HG03342 (cell line): ENCODE results near the gene TRAPPC8.
"Not testable (repeated sequence)": the region's sequence is repeated elsewhere in the genome, so short reads cannot be mapped to it uniquely, and the experiment has no call there.

Experiments used
- ATAC-seq: cut with Tn5 transposase; IDR thresholded peaks from one replicate; pipeline ENCODE4 v1.9.1; 2021; ENCODE audit warnings: mild to moderate bottlenecking, moderate library complexity; ENCODE audit not compliant: unreplicated experiment

TRAPPC8 gene

GRCh38 chr18:31943878-31944816 is 1.2 kb upstream of the TRAPPC8 start:
- no peak for ATAC-seq

- peak; percentile 38 for ATAC-seq
Observed at GRCh38 chr18:31942291-31942998, 483 bp downstream of the TRAPPC8 start.

GRCh38 chr18:31941010-31941809 is 1.7 kb downstream of the TRAPPC8 start:
- ATAC-seq: no peak

- ATAC-seq: not testable (repeated sequence)
Observed at GRCh38 chr18:31934773-31935172, 8.2 kb downstream of the TRAPPC8 start.

DNA sequence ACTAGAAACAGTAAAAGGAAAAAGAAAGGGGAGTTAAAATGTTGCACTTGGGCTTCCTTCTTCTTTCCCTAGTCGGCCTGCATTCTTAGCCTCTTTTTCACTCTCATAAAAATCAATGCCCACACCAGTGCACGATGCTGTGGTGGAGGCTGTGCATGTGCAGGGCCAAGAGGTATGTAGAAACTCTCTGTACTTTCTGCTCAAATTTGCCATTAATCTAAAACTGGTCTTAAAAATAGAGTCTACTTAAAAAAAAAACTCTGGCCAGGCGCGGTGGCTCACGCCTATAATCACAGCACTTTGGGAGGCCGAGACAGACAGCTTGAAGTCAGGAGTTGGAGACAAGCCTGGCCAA is 11.1 kb downstream of the TRAPPC8 start:
- no peak for ATAC-seq

GRCh38 chr18:31931163-31931885 is 11.6 kb downstream of the TRAPPC8 start:
- ATAC-seq: no peak

DNA sequence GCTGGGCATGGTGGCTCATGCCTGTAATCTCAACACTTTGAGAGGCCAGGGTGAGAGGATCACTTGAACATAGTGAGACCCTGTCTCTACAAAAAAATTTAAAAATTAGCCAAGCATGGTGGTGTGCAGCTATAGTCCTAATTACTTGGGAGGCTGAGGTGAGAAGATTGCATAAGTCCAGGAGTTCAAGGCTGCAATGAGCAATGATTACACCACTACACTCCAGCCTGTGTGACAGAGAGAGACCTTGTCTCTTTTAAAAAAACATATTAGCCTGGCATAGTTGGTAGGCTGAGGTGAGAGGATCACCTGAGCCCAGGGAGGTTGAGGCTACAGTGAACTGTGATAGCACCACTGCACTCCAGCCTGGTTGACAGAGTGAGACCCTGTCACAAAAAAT is 13.7 kb downstream of the TRAPPC8 start:
- ATAC-seq: no peak

GRCh38 chr18:31926988-31927387 is 15.9 kb downstream of the TRAPPC8 start:
- ATAC-seq: not testable (repeated sequence)

DNA sequence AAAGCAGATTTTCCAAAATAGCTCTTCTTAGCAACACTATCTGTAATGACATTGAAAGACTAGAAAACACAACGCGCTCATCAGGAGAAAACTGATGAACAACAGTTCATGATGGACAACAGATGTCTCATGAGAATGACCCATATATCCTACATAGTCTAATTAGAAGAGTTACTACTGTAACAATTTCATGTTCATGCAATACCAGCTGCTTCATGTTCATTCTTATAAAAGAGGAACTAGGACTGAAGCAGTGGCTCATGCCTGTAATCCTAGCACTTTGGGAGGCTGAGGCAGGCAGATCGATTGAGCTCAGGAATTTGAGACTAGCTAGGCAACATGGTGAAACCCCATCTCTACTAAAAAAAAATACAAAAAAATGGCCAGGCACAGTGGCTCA is 22.7 kb downstream of the TRAPPC8 start:
- no peak for ATAC-seq

- not testable (repeated sequence) for ATAC-seq
Observed at GRCh38 chr18:31919366-31919765, 23.6 kb downstream of the TRAPPC8 start.

DNA sequence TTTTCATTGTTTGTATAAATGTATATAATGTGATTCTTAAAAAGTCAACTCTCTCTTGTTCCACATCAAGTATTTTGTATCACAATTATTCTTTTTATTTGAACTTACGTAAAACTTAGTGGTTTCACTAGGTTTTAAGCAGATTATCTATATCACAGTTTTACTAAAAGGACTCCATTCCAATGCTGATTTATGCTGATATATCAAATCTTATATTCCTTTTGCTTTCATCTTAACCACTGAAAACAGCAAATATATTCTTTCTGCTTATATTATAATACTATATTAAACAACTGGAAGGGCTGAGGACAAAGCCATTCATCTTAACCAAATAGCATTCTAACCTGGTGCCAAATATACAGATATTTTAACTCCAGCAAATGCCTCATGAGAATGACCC is 24.2 kb downstream of the TRAPPC8 start:
- ATAC-seq: no peak

DNA sequence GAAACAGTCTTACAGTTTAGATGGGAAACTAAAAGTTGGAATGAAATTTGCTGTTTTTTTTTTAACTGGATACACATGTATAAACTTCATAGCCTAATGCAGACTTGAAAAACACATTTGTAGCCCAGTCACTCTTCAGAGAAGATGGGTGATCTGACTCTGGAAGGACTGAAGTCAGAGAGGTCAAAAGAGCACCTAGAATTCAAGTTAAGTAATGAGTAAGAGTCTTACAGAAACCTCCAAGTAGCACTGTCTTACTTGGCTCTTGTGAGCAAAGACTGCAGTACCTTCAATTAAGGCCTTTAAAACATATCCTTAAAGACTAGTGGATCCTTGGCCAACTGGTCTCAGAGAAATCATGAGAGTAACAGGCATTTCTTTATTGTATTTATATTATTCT is 41.9 kb downstream of the TRAPPC8 start:
- ATAC-seq: no peak

DNA sequence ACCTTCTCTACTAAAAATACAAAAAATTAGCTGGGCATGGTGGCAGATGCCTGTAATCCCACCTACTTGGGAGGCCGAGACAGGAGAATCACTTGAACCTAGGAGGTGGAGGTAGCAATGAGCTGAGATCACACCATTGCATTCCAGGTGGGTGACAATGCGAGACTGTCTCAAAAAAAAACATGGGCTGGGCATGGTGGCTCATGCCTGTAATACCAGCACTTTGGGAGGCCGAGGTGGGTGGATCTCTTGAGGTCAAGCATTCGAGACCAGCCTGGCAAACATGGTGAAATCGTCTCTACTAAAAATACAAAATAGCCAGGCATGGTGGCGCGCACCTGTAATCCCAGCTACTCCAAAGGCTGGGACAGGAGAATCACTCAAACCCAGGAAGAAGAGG is 43.2 kb downstream of the TRAPPC8 start:
- ATAC-seq: not testable (repeated sequence)

DNA sequence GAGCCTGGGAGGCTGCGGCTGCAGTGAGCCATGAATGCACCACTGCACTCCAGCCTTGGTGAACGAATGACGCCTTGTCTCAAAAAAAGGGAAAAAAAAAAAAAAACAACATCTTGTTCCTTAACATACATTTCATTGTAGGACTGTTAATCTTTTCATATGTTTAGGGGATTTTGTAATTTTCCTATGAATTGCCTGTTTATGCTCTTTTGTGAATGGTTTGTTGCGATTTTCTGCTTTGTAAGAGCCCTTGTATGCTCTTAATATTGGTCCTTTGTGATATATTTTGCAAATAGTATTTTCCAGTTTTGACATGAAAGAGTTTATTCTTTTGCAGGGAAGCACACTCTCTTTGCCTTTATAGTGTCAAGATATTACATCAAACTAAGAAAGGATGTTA is 50.0 kb downstream of the TRAPPC8 start:
- no peak for ATAC-seq

DNA sequence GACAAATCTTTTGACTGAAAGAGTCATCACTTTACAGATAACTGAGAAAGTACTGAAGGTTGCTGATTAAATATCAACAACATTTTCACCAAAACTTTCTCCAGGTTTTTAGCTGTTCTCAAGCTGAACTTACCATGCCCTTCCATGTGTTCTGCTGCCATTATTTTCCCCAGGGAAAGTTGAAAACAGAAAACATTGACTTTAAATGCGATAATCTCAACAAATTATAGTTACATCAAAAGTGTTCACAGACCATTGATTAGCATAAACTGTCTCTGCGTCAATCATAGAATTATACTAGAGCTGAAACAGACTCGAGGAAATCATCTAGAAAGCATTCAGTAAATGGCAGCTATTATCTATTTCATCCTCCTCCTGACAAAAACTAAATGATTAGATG is 51.4 kb downstream of the TRAPPC8 start:
- no peak for ATAC-seq

GRCh38 chr18:31884020-31884419 is 58.9 kb downstream of the TRAPPC8 start:
- ATAC-seq: no peak

- no peak for ATAC-seq
Observed at GRCh38 chr18:31880186-31880898, 62.6 kb downstream of the TRAPPC8 start.

DNA sequence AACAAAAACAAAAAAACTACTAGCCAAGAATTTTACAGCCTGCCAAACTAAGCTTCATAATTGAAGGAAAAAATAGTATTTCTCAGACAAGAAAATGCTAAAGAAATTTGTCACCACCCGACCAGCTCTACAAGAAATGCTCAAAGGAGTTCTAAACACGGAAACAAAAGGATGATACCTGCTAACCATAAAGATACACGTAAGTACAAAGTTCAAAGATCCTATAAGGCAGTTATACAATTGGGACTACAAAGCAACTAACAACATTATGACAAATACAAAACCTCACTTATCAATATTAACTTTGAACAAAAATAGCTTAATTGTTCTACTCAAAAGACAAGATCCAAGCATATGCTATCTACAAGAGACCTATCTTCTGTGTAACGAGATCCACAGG is 64.6 kb downstream of the TRAPPC8 start:
- ATAC-seq: no peak

DNA sequence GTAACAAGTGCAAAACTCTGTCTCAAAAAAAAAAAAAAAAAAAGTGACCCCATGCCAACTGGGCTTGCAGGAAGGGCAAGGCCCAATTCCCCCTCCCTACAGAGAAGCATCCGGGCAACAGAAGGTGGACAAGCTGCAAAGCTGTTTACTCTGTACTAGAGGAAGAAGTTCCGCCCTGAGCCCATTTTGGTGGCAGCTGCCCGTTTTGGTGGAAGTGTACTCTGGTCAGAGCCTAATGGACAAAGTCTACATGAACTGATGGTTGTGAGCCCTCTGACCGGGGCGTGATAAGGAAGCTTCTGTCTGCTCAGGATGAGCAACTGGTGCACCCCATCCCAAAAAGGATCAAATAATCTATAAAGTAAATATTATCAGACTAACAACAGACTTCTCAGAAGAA is 65.0 kb downstream of the TRAPPC8 start:
- ATAC-seq: no peak

DNA sequence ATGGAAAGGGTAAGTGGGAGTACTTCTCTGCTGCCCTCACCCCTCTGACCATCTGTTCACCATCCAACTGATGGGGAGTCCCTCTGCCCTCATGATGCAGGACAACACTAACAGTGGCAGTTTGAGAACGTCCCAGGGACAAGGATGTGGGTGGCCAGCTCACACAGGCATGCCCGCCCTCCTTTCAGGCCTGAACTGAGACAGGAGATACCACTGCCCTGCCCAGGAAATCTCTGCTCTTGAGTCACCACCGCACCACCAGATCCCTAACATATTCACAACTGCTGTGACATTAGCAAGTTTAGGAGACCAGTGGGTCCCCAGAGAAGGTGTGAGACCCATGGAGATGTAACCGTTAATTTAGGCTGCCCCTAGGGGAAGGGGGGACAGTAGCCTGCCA is 66.2 kb downstream of the TRAPPC8 start:
- ATAC-seq: no peak
